A549 (cell line): ENCODE measurements around the gene FBXO2. TPM values are rescaled to one million over a fixed set of nuclear protein-coding genes. Genes with fewer than 3 reads are reported as not detected.

Experiments used
- ATAC-seq, 2 experiments: fragments of 200-7000 bp in 1 of 2; fragments of >200 bp in 1 of 2; cut with Nextera tagmentation in 1 of 2; cut with Tn5 transposase in 1 of 2; 3 replicates each; pipeline versions ENCODE4 v1.8.0 to v1.9.1; 2018 to 2020; ENCODE audit warnings: mild to moderate bottlenecking in 1 of 2, moderate library complexity in 1 of 2
- CTCF ChIA-PET: fragments of 300-600 bp; sonication (Branson Sonifier 250); formaldehyde crosslinking; extraction: SDS; loops from one replicate; lab custom pipeline; 2021; ENCODE audit warnings: antibody characterized with exemption, inconsistent platforms; lab: Yijun Ruan, JAX
- POLR2A ChIA-PET: fragments of 350-600 bp; formaldehyde crosslinking; extraction: SDS; loops from one replicate; lab custom pipeline; 2021; ENCODE audit warnings: antibody characterized with exemption, inconsistent platforms; lab: Yijun Ruan, JAX
- DNase-seq, 2 experiments: peaks; one replicate each; pipeline versions ENCODE4 v3.0.0 to v3.0.0-alpha.2; 2011 to 2016; ENCODE audit warnings: low read depth in 1 of 2, low spot score in 1 of 2
- FAIRE-seq: peaks from 2 replicates; lab custom pipeline; 2011; peaks lifted over from hg19 to GRCh38; lab: Jason Lieb, UNC
- H3K27ac ChIP-seq, 2 experiments: fragments of >200 bp; sonication (Bioruptor Twin); formaldehyde crosslinking; 3 replicates each; pipeline ENCODE4 v1.5.1; 2016 to 2017
- H3K4me1 ChIP-seq: fragments of >200 bp; sonication (Bioruptor Twin); formaldehyde crosslinking; 3 replicates; pipeline ENCODE4 v1.6.1; 2016
- H3K4me2 ChIP-seq: fragments of >200 bp; sonication (Bioruptor Twin); formaldehyde crosslinking; 3 replicates; pipeline ENCODE4 v1.6.1; 2016
- H3K4me3 ChIP-seq: fragments of >200 bp; sonication (Bioruptor Twin); formaldehyde crosslinking; 3 replicates; pipeline ENCODE4 v1.5.1; 2016
- H3K9me3 ChIP-seq: fragments of >200 bp; sonication (Bioruptor Twin); formaldehyde crosslinking; 3 replicates; pipeline ENCODE4 v1.6.1; 2016
- EHF ChIP-seq: fragments of 250-450 bp; sonication (Bioruptor Pico); IDR thresholded peaks from 2 replicates; pipeline ENCODE4 v1.5.0; 2020; ENCODE audit warnings: mild to moderate bottlenecking
- ELK1 ChIP-seq: fragments of 150-350 bp; IDR thresholded peaks from 2 replicates; pipeline ENCODE4 v1.6.1; 2014; ENCODE audit warnings: low read depth, mild to moderate bottlenecking, low read length
- EP300 ChIP-seq, 2 experiments: fragments of >200 bp; sonication (Bioruptor Twin); formaldehyde crosslinking; IDR thresholded peaks; 2 replicates in 1 of 2; 3 replicates in 1 of 2; pipeline ENCODE4 v1.6.1; 2016 to 2017
- HES2 ChIP-seq: fragments of >200 bp; sonication (Bioruptor Twin); formaldehyde crosslinking; IDR thresholded peaks from 2 replicates; pipeline ENCODE4 v1.6.1; 2016
- HMGXB4 ChIP-seq: fragments of 250-450 bp; sonication (Bioruptor Pico); IDR thresholded peaks from 2 replicates; pipeline ENCODE4 v1.5.0; 2021; ENCODE audit warnings: mild to moderate bottlenecking, moderate library complexity, borderline replicate concordance
- JUNB ChIP-seq: fragments of >200 bp; sonication (Bioruptor Twin); formaldehyde crosslinking; IDR thresholded peaks from 2 replicates; pipeline ENCODE4 v1.6.1; 2016
- MAZ ChIP-seq: fragments of 150-350 bp; IDR thresholded peaks from 2 replicates; pipeline ENCODE4 v1.6.1; 2014; ENCODE audit warnings: antibody characterized with exemption, low read depth, low read length, borderline replicate concordance
- MYC ChIP-seq: IDR thresholded peaks from 2 replicates; pipeline ENCODE4 v1.6.1; 2012; ENCODE audit warnings: mild to moderate bottlenecking, inconsistent platforms, low read length, improper control_type of control experiment, borderline replicate concordance
- NFE2L2 ChIP-seq: fragments of 150-350 bp; conservative IDR thresholded peaks from 2 replicates; pipeline ENCODE4 v1.6.1; 2014; ENCODE audit warnings: low read length
- PHF8 ChIP-seq: fragments of 200-600 bp; sonication (generic); IDR thresholded peaks from 2 replicates; pipeline ENCODE4 v1.6.1; 2016; ENCODE audit warnings: low read depth, mild to moderate bottlenecking, antibody characterized with exemption, moderate library complexity, borderline replicate concordance
- POLR2A ChIP-seq: IDR thresholded peaks from 2 replicates; pipeline ENCODE4 v1.6.1; 2012; ENCODE audit warnings: mild to moderate bottlenecking, low read length
- RCOR1 ChIP-seq: fragments of 150-350 bp; IDR thresholded peaks from 2 replicates; pipeline ENCODE4 v1.6.1; 2014; ENCODE audit warnings: antibody characterized with exemption, low read length, low read depth
- USF2 ChIP-seq: fragments of 450-650 bp; IDR thresholded peaks from 2 replicates; pipeline ENCODE4 v1.6.1; 2014; ENCODE audit warnings: antibody characterized with exemption
- ZC3H11A ChIP-seq: fragments of 450-650 bp; IDR thresholded peaks from 2 replicates; pipeline ENCODE4 v1.6.1; 2014; ENCODE audit warnings: antibody characterized with exemption, mild to moderate bottlenecking
- ZNF302 ChIP-seq: fragments of 250-450 bp; sonication (Bioruptor Pico); IDR thresholded peaks from 2 replicates; pipeline ENCODE4 v1.9.0; 2021; ENCODE audit warnings: inconsistent platforms, mild to moderate bottlenecking, moderate library complexity
- WGBS: methylation state at CpG from one replicate; pipeline ENCODE4 v1.1.6; 2017; ENCODE audit errors: missing lambda C conversion rate; 5-methylcytosine and 5-hydroxymethylcytosine counted together
- polyA plus RNA-seq, 4 experiments: library from polyadenylated mRNA; depleted of rRNA in 3 of 4; stranded (reverse); fragments of >200 nt; fragmentation: RNase III in 1 of 4; extraction: RNeasy Plus Mini Kit Qiagen cat#74134 plus additional on column Dnase treatment in 1 of 4; gene quantifications; 2 replicates in 3 of 4; 3 replicates in 1 of 4; pipeline ENCODE4 v1.2.3, GENCODE V29; 2011 to 2017

The FBXO2 gene
- polyA plus RNA-seq, 2 of the 4 experiments (the other 2 are of a cell fraction), result 8.5 to 31.2 TPM

GRCh38 chr1:11629184-11630016, 24.8 kb downstream of the FBXO2 start (continued):
- TF ChIP-seq HMGXB4 (CRISPR knock-in tag), result no peak
- no peak for TF ChIP-seq EP300 (IDR thresholded peaks at IDR 0.05)
- TF ChIP-seq PHF8, result no peak

GRCh38 chr1:11628767-11629166, 25.5 kb downstream of the FBXO2 start:
- WGBS, result 79% methylated on average over 4 of the region's 7 CpGs
- CTCF ChIA-PET, result interaction anchor here (0.6 to 1.6 kb wide), 3 partner anchors 14 to 388 kb away, joined by 3 to 5 read pairs (median 3); no protein-coding TSS in a partner anchor
- no peak overlapping the region for H3K4me2 ChIP-seq
- H3K4me1 ChIP-seq, result no peaks in the 10 kb centered on the region
- no peak overlapping the region for H3K27ac ChIP-seq
- ATAC-seq (no peak), FAIRE-seq (no peak), DNase-seq (no peak)
- no peaks in the 10 kb centered on the region for H3K9me3 ChIP-seq
- TF ChIP-seq HES2 (no peak), EHF (CRISPR knock-in tag) (no peak)
- POLR2A ChIA-PET, result no interaction called here
- H3K4me3 ChIP-seq, result no peak overlapping the region

GRCh38 chr1:11626551-11626950, 27.7 kb downstream of the FBXO2 start:
- Histone ChIP-seq H3K4me2 (no peak overlapping the region), H3K4me1 (no peaks in the 10 kb centered on the region), H3K27ac (no peak overlapping the region), H3K9me3 (no peaks in the 10 kb centered on the region), H3K4me3 (no peak overlapping the region)
- ChIA-PET POLR2A (no interaction called here), CTCF (interaction anchor here (1.2 kb wide), 1 partner anchor 19 kb away, joined by 3 read pairs; no protein-coding TSS in a partner anchor)
- DNase-seq (no peak), FAIRE-seq (no peak), ATAC-seq (no peak)
- WGBS, result 3% methylated on average over 3 of the region's 3 CpGs
- TF ChIP-seq RCOR1 (no peak), PHF8 (no peak), ZC3H11A (no peak), ELK1 (no peak), USF2 (no peak), NFE2L2 (no peak), MYC (no peak), EP300 (IDR thresholded peaks at IDR 0.05) (no peak), ZNF302 (no peak), JUNB (no peak), POLR2A (no peak), EHF (CRISPR knock-in tag) (no peak), MAZ (no peak), HMGXB4 (CRISPR knock-in tag) (no peak)
